HG03469 (cell line): Measurements from ENCODE around the gene SLC38A9.
"Not testable (repeated sequence)": the region's sequence is repeated elsewhere in the genome, so short reads cannot be mapped to it uniquely, and the experiment has no call there.

ENCODE experiments used
- ATAC-seq: cut with Tn5 transposase; IDR thresholded peaks from one replicate; pipeline ENCODE4 v1.9.1; 2021; ENCODE audit warnings: mild to moderate bottlenecking, moderate library complexity, moderate number of reproducible peaks; ENCODE audit not compliant: unreplicated experiment

The SLC38A9 gene, protein sequence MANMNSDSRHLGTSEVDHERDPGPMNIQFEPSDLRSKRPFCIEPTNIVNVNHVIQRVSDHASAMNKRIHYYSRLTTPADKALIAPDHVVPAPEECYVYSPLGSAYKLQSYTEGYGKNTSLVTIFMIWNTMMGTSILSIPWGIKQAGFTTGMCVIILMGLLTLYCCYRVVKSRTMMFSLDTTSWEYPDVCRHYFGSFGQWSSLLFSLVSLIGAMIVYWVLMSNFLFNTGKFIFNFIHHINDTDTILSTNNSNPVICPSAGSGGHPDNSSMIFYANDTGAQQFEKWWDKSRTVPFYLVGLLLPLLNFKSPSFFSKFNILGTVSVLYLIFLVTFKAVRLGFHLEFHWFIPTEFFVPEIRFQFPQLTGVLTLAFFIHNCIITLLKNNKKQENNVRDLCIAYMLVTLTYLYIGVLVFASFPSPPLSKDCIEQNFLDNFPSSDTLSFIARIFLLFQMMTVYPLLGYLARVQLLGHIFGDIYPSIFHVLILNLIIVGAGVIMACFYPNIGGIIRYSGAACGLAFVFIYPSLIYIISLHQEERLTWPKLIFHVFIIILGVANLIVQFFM

DNA sequence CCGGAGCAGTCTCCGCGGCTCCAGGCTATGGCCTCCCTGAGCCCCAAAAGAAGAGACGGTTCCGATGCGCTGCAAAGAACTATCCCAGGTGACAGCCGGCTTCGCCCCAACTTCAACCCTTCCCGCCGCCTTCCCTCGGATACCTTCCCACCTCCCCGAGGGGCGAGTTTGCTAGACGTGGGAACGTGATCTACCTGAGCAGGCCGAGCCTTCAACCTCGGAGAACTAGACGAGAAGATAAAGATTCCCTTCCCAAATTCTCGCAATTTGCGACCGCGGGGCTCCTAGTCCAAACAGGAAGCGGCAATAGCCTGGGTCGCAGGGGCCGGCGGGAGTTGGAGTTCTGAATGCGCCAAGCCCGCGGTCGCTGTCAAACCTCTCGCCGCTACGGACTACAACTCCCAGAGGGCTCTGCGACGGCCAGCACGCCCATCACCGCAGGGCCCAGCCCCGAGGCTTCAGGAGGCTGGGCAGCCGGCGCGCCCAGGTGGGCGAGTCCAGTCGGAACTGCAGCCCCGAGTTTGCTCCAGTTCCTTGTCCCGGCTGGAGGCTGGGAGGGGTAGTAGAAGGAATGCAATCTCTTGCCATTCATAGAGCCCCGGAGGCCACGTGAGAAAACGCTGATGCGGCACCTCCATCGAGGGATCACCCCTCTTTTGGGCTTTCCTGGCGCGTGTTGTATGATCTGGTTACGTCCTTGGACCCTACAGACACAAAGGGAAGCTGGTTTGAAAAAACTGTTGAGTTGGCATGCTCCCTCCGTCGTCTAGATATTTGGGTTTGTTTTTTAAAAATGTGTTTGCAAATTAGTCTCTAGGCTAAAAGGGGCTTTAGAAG, at the start of gene SLC38A9:
Gene SLC38A9 (minus strand): TSS at position 302 of the 837 bp plus-strand sequence. CDS start 14,366 bp downstream, outside the sequence.
- ATAC-seq: peak; percentile 98

DNA sequence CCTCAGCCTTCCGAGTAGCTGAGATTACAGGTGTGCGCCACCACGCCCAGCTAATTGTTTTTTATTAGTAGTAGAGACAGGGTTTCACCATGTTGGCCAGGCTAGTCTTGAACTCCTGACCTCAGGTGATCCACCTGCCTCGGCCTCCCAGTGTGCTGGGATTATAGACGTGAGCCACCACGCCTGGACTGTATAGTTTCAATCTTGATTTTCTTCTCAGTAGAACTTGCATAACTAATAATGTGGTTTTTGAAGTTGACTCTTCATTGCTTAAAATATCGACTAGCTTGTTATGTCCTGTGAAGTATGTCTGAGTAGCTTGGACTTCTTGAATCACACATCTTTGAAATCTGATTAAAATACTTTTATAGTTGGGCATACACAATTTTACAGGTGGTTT, 49.6 kb upstream of the SLC38A9 start:
- not testable (repeated sequence) for ATAC-seq

DNA sequence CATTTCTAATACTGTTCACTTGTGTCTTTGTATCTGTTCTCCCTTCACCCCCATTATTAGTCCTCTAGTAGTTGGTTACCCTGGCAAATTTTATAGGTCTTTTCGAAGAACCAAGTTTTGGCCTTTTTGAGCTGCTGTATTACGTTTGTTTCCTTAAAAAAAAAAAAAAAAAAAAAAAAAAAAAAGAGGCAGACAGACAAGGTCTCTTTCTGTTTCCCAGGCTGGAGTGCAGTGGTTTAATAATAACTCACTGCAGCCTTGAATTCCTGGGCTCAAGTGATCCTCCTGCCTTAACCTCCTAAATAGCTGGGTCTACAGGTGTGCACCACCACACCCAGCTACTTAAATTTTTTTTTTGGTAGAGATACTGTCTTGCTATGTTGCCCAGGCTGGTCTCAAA, 46.6 kb upstream of the SLC38A9 start:
- ATAC-seq: no peak

DNA sequence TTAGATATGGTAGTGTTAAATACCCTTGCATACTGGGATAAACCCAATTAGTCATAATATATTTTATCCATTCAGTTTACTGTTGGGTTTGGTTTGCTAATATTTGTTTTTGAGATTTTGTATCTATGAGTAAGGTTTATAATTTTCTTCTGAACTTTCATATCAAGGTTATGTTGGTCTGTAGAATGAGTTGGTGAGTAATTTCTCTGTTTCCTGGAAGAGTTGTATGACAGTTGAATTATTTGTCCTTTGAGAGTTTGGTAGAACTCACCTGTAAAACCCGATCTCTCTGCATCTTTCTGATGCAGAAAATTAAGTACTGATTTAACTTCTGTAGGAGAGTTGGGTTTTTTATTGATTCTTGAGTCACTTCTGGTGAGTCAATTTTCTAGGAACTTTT, 46.1 kb upstream of the SLC38A9 start:
- ATAC-seq: no peak

DNA sequence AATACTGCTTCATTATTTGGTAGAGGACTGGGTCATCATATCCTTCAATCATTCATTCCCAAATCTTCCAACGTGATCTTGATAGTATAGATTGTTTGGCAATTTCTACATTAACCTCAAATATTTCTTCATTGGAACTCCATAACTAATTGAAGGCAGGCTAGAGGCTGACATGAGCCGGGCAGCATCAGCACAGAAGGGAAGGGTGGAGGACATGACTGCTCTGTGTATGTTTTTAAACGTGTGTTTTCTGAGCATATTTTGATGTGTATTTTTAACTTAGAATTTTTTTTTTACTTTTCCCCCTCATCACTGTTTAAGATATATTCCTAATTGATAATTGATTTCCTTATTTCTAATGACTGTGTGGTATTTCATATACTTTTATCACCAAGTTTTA, 38.4 kb upstream of the SLC38A9 start:
- ATAC-seq: no peak

DNA sequence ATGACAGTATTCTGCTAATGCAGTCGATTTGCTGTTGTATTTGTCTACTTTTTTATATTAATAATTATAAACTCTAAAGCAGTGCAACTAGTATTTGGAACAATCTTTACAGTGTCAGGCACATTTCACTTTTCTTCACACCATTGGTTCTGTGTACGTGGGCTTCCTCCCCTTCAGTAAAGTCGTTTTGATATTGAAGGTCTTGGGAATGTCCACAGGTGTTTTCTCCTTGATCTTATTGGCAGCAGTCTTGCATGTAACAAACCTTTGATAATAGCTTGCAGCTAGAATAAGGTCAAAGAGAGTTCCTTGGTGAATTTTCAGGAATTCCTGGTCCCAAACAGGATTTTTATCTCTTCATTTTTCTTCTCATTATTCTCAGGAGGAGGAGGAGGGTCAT, 37.9 kb upstream of the SLC38A9 start:
- ATAC-seq: no peak

DNA sequence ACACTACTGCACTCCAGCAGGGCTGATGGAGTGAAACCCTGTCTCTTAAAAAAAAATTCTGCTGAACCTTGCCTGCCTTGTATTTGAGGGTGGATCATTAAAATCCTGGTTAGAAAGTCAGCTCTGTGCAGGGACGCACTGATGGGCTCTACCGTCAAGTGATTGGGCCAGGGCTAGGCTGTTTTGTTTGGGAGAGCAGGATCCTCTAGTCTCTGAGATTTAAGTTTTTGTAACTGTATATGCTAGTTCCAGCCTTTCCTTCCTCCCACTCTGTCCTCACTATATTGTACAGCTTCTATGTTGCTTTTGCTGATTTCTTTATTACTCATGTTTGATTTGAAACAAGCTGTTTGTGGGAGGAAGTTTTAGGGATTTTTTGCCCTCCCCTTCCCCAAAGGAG, 37.3 kb upstream of the SLC38A9 start:
- ATAC-seq: no peak

DNA sequence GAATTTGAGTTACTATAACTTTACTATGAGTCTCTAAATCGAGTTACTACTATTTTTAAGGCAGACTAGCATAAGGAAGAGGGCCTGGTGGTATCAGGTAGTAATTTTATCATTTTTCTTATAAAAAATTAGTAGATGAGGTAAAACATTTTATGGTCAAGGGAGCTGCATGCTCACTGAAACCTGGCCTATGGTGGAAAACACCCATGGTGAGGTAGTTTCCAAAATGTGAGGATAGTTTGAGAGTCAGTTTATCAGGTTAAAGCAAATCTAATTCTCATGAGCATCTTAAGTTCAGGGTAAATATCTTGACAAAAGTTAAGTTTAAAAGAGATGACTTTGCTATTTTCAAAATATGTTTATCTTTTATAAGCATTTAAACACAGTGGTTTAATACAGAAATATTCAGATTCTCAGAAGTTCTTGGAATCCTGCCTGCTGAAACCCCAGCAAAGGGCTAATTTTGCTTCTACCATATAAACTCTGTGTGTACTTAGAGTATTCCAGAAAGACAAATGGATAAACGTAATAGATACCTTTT, 35.7 kb upstream of the SLC38A9 start:
- ATAC-seq: no peak

DNA sequence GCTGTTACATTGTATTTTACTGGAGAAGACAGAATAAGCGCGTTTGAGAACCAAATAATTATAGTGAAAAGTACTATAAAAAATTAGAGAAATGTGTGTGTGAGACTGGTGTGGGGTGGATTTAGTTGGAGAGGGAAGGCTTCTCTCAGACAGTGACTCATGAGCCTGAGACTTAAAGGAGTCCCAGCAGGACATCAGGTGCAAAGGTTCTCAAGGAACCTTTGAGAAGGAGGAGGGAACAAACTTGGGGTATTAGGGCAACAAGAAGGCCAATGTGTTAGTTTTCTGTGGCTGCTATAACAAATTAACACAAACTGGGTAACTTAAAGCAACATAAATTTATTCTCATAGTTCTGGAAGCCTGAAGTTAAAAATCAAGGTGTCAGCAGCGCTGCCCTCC, 30.7 kb upstream of the SLC38A9 start:
- no peak for ATAC-seq

DNA sequence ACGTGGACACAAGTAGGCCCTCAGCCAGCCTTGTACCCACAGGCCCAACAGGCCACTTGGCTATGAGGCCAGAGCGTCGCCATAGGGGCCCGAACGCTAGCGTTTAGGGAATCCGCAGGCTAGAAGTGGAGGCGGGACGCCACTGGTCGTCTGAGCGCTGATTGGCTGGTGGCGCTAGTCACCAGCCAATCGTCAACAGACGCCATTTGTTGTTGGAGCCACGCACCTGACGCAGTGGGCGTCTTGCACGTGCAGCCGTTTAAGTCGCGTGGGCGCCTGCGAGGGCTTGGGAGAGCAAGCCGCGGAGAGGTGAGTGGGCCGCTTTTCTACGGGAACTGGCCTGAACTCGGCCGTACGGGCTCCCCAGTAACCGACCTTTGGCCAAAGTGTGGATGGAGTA, 25.7 kb upstream of the SLC38A9 start, which contains the start of gene DDX4:
Gene DDX4 (plus strand): TSS at position 269 of the 400 bp plus-strand sequence. CDS start 903 bp downstream, outside the sequence.
- no peak for ATAC-seq

DNA sequence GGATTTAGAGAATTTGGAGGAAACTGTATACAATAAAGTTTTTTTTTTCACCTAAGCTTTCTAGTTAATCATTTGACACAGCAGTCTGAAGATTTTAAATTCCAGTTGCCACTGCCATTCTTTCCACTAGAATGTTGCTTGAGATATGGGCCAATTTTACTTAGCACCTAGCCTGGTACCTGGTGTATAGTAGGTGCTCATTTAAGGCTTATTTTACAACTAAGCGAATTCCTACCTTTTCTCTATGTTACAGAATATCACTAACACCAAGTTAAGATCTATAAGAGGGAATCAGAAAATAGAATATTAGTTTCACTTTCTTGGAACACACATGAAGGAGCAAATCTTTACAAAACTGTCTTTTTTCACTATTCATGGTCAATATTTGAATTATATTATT, 22.5 kb upstream of the SLC38A9 start:
- ATAC-seq: no peak

DNA sequence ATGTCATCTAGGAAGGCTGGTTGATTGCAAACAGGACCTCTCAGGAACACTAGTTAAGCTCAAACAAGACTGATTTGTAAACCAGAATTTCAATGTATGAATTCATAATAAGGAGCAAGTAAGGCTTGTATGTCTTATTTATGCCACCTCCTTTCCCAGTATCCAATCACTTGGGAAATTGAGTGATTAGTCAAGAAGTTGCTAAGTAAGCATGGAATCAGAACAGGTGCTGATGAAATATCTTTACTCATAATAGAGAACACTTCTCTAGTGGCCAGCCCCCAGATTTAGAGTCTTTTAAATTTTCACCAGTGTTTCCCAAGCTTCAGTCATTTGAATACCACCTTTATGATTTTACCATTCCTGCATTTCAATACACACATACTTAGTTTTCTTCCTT, 20.5 kb upstream of the SLC38A9 start:
- ATAC-seq: no peak

DNA sequence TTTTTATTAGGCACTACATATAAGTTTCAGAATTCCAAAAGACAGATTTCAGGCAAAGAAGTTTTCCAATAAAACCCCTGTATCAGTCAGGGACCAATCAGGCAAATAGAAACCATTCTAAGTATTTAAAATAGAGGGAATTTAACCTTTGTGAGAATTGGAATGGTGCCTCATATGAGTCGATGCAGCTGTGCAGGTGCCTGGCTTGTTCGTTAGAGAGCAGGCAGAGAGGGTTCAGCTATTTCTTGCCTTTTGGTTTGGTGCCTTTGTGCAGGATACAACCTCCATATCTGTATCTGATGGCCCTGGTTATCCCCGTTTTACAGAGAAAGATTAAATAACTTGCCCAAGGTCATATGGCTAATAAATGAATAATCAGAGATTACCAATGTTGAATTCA, 19.7 kb upstream of the SLC38A9 start:
- ATAC-seq: no peak

DNA sequence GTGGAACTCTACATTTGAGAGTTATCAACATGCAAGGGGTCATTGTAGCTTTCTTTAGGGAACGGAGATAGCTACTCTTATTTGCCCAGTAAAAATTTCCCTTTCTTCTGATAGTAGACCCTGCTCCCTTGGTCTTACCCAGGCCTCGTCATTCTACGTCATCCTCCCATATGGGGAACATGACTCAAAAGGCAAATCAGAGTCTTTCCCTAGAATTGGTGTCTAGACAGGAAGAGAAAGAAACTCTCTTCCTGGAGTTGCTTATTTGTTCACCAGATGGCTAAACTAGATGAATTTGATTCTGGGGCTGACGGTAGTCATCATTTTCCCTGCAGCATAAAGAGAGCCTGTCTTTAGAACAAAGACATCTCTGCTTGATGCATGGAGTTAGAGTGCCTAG, 12.2 kb upstream of the SLC38A9 start:
- ATAC-seq: no peak

DNA sequence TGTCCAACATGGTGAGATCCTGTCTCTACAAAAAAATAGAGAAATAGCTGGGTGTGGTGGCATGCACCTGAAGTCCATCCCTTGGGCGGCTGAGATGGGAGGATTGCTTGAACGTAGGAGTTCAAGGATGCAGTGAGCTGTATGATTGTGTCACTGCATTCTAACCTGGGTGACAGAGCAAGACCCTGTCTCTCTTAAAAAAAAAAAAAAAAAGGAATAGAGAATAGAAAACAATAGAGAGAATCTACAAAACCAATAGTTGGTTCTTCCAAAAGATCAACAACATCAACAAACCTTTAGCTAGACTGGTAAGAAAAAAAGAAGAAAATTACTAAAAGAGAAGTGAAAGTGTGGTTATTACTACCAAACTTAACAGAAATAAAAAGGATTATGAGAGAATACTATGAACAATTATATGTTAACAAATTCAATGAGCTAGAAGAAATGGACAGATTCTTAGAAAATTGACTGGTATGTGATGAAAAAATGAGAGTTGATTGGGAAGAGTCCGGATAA, 8.1 kb upstream of the SLC38A9 start:
- ATAC-seq: no peak

DNA sequence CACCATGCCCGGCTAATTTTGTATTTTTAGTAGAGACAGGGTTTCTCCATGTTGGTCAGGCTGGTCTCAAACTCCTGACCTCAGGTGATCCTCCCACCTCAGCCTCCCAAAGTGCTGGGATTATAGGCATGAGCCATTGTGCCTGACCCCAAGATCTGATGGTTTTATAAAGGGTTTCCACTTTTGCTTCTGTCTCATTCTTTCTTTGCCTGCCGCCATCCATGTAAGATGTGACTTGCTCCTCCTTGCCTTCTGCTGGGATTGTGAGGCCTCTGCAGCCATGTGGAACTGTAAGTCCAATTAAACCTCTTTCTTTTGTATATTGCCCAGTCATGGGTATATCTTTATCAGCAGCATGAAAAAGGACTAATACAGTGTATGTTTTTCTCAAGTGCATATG, 6.9 kb upstream of the SLC38A9 start:
- ATAC-seq: not testable (repeated sequence)

DNA sequence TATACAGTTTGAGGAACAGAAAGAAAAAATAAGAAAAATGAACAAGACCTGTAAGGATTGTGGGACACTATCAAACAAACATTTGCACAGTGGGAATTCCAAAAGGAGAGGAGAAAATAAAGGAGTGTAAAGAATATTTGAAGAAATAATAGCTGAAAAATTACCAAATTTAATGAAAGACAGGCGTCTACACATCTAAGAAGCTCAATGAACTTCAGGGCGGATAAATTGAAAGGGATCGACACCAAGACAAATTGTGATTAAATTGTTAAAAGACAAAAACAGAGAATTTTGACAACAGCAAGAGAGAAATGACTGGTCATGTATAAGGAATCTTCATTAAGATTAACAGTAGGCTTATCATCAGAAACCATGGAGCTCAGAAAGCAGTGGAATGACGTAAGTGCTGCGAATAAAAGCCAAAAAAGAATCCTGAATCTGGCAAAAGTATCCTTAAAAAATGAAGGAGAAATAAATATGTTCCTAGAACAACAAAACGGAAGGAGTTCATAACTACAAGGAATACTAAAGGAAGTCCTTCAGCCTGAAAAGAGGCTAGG, 3.5 kb upstream of the SLC38A9 start:
- no peak for ATAC-seq

DNA sequence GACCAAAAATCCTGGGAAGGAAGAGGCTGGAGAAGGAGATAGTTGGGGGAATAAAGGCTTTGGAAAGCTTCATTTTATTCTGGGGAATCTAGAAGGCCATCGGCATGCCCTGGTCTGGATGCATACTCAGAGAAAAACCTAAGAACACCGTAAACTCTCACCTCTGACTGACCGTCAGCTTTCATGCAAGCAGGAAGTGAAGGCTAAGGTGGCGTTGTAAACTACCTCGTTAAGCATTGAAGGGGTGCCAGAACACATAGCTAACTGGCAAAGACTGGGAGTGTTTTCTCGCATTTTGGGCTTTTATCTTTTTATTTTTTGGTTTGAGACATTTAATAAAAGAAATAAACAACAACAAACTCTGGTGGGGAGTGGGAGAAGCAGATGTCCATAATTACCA, 2.6 kb upstream of the SLC38A9 start:
- ATAC-seq: no peak

DNA sequence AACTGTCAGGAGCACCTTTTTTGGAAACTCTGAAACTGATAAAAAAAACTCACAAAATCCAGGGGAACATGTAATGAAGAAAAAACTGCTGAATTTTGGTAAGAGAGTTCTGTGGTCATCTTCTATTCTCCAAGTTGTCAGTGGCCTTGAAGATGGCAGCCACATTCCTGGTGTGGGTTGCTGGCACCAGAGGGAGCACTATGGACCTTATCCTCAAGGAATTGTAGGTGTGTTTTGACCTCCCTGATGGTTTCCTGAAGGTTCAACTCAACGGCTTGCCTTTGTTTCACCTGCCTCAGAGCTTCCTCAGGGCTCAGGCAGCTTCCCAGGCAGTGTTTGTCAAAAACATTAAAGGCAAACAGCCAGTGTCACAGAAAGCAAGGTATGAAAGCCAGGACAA, 2.2 kb upstream of the SLC38A9 start:
- no peak for ATAC-seq

DNA sequence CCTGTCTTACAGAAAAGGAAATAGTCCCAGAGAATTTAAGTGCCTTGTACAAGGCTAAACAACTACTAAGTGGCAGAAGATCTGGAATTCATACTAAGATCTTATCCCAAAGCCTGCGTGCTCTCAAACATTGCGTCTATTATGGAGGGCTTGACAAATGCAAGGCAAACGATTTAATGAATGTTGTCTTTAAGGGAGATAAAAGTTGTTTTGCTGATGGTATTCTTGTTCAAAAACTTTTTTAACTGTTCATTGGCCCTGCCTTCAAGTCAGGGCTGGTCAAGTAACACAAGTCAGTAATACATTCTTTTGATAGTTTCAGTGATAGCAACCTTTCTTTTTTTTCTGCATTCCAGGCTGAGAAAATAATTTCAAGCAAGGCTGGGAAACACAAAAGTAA, 1.7 kb upstream of the SLC38A9 start:
- no peak for ATAC-seq

DNA sequence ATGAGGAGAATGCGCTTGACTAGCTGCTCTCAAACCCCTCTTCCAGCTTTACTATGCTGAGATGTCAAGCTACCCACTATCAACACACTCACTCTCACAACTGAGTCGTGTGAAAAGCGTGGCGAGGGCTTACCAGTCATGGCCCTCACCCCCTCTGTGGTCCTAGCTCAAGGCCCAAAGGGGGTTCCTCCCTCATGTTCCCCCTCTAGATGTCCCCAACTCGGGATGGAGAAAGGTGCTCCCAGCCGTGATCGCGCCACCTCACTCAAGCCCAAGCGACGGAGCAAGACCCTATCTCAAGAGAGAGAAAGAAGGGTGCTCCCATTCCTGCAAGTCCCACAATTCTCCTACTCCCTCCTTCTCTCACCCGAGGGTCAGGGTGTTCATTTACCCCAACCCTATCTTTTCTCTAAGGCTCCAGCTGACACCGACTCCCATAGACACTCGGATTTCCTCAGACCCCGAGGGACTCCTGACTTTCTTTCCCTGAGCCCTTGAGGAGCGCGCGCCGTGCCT, 559 bp downstream of the SLC38A9 start:
- ATAC-seq: no peak
